ENCODE measurements around the gene SNCA.
A peak's percentile ranks its signal among the peaks of the same experiment; 100 is the strongest.

SNCA gene

DNA sequence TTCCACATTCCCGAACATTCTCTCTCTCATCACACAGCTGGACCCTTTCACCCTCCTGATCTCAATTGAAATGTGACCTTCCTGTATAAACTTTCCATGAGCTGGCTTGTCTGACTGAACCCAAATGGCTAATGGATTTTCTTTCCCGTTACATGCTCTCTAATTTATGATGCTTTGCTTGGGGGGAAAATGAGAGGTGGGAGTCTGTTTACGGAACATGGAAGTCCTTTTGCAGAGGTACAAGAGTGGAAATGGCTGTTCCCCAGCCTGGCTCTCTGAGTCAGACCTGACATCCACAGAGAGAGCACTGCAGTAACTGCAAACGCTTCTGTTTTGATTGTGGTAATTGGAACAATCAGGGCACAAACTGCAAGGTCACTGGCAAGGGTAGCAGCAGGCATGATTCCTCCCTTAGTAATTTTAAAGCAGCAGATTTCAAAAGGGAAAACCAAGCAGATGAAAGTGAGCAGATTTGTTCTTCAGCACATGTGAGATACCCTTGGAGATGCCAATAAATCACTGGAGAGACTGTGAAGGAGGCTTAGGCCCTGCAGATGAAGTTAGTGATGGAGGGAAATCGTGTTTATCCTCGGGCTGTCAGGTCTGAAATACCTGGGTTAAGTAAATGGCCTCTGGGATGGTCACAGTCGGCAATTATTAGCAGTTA, 83.9 kb downstream of the SNCA start:
- no peak for FAIRE-seq

DNA sequence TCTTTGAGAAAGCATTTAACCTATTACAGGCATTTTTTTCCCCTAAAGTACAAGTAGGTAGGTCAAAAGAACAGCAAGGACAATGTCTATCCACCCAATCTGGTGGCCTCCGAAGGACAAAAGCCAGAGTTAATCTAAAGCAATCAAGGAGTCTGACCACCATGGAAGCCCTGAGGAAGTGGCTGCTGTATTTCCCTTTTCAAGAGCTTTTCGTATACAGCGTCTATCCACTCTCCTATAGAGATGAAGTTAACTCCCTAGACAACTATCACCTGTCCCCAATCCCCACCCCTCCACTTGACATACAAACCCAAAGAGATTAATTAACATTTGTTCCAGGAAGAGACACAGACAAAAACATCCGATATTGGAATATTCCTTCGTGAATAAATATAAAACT, 85.5 kb downstream of the SNCA start:
- no peak for FAIRE-seq

DNA sequence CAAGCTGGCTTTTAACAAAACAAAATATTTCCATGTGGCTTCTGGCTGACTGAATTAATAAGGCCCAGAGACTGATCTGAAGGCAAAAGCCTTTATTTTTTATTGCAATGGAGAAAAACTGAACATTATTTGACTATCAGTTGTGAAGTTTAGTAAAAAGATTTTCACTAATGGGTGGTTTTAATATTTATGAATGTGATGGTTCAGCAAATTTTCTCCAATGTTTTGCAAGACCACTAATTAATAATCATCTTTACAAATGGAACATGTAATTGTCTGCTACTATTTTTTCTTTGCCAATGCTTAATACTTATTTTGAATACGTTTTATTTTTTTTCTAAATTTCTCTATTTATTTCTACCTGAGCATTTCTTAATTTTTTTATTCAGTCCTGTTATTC, 90.6 kb downstream of the SNCA start:
- FAIRE-seq, result no peak

DNA sequence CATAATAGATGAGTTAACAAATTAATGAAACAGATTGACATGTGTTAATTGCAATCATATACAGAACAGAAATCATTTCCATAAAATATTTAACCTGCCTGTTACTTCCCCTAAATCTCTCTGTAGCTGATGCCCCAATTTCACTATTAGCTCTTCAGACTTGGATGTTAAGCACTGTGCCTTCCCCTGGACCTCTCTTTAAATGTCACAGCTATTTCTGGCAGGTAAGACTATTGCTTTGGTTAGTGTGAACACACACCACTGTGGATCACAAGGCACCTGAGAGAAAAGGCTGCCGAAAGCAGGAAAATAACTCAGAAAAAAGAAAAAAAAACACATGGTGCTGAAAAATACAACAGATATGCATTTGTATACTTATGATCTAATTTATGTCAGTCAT, 91.3 kb downstream of the SNCA start:
- FAIRE-seq, result no peak

DNA sequence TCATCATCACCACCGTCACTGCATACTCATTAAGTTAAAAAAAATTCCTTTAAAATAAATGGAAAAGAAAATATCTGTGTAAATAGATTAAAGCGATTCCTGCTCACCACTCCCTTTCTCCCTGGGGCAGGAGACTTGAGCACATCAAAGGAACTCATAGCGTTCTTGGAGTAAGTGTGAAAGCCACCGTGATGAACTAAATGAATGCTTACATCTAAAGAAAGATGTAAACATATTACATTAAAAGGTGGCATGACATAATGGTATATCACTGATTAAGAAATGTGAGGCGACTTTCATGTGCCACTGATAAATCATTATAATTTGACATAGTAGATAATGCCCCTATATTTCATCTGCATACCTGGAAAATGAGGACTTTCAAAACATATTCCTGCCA, 92.0 kb downstream of the SNCA start:
- FAIRE-seq, result no peak

DNA sequence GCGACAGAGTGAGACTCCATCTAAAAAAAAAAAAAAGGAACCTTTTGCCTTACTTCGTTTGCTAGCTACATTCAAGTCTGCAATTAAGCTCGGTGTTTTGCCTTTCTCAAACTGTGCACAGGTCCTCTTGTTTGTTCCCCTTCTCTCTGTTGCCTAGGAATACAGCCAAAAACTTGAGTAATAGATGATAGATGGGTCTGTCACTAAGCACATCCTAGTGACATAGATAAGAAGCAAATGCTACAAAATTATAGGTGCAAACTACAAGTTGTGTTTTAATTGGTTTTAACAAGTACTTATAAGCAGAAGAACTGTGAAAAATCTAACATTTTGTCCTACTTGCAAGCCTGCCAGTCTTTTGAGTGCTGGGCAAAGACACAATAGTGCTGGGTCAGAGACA, 95.2 kb downstream of the SNCA start:
- FAIRE-seq, result no peak

DNA sequence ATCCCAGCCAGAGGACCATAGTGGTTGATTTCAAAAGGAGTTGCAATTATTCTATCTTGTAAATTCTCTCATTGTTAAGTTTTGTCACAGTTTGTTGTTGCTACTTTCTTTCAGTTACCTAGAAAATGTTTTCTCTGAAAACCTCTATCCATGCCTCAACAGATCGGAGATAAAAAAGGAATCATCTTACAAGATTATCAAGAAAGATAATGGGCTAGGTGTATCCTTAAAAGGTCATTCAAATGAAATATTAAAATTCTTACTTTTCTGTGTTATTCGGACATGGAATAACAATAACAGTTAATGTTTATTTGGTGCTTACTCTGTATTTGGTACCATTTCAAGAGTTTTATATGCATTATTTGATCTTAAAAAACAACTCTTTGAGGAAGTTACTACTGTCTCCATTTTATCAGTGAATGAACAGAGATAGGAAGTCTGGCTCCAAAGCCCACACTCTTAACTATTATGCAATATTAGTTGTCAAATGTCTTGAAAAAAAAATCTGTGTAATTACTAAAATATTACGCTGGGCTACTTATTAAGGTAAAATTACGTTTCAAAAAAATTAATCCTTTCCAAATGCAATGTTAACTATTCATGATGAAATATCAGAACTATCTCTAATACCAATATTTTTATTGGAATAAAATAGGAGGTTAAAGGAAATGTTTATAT, 97.5 kb downstream of the SNCA start:
- peak; percentile 11 for FAIRE-seq

DNA sequence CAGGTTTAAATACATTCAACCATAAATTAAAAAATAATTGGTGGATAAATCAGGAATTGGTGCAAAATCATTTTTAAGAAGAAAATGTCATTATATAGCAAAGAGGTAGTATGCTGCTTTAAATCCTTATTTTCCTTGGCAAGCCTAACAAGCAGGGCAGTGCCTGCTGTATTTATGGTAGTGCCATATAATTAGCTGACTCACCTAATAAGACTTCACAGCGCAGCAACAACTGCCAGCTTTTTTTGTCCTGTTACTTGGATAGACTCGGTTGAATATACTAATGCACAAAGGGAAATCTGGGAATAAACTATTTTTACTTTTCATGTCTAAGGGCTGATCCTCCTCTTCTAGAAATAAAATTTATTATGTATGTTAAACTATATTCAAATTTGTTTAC, 99.1 kb downstream of the SNCA start:
- no peak for FAIRE-seq

DNA sequence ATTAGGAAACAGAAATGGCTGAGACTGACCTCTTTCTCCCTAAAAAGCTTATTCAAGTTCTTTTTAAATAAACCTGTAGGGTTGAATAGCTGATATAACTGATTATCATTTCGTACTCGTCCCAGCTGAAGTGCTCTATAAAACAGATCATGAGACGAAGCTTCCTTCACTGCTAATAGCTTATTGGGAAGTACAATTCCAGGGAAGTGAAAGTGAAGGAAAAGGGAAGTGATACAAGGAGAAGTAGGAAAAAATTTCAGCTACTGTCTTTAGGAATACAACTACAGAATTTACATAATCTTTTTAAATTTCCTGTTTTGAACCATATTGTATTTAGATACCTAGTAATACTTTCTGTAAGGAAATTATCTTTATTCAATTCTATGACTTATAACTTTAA, 103.0 kb downstream of the SNCA start:
- FAIRE-seq, result no peak

DNA sequence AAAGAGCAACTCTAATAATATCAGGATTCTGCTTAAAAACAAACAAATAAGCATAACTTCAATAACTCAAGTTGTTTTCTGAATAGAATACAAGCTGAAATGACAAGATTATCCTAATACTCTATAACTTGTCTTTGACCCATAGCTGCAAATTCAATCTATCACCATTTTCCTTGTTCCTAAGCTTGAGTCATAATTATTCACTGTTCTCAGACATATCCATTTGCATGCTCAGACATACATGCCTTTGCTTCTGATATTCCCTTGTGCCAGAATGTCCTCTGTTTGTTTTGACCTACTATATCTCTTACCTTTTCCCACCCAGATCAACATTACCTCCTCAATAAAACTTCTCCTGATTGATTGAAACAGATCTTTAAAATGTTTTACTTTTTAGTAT, 109.7 kb downstream of the SNCA start:
- FAIRE-seq, result no peak

DNA sequence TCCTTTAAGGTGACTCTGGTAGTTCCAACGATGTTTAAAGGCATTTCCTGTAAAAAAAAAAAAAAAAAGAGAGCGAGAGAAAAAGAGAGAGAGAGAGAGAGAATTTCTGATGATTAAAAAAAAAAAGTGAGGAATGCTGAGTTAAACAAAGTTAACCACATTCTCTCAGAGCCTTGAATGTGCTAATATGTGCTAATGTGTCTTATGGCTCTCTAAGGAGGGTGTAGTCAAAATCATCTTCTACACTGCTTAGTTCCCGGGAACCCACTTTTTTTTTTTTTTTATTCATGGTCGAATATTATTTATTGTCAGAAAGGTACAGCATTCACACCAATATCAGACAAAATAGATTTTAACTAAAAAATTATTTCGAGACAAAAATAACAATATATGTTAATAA, 111.7 kb downstream of the SNCA start:
- peak; percentile 79 for FAIRE-seq

DNA sequence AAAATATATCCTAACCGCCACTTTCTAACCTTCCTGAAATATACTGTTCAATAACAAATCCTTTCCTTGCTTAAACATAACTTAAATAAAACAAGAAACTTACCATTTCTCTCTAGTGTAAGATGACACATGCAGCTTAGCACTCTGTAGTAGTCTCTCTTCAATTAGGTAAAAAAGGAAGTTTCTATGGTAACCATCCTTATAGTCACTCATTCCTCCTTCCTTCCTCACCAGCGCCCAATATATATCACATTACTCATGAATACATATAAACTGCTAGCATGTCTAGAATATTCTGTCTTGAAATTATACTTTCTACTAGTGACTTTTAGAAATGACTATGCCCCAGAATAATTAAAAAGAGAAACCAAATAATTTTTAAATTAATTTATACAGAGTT, 112.2 kb downstream of the SNCA start:
- no peak for FAIRE-seq

DNA sequence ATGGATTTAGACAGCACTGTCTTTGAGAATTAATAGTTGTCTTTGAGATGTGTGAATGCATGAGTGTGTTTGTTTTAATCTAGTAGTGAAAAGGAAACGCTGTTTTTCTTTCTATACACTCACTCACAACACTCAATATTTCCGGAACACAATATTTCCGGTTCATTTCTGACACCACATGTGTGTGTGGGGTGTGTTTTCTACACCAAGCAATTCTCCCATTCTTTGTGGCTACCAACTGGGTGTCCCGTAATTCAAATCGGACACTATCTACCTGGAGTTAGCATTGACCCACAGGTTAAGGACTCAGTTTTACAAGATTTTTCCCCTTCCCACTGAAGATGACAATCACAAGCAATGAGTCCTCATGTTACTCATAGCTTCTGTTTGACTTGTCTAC, 113.9 kb downstream of the SNCA start:
- no peak for FAIRE-seq

DNA sequence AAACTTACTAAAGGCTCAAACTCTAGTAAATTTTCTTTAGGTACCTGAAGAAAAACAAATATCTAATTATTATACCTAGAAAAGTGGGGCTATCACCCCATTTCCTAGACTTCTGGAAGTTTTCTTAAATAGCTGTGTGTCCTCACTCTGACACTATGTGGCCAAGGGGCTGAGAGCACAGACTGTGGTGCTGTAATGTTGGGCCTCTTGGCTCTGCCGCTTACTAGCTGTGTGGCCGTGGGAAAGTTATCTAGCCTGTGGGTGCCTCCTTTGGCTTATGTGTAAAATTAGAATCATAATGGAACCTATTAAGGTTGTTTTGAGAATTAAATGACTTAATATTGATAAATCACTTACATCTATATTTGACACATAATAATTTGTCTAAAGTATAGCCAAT, 114.4 kb downstream of the SNCA start:
- FAIRE-seq, result no peak

DNA sequence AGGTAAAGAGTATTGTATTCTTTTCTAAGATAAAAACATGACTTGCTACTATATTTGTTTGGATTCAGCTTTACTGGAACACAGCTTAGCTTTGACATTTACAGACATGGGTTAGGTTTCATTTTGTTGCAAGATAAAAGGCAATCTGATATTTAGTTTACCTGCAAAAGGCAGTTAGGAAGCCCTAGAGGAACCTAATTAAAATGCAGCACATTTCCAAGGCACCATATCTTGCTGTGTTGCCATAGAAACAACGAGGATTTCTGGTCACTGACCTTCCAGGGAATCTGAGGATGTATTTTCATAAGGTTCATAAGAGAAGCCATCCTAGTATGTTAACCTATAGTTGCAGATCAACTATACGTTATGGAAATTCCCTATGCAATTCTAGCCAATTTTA, 116.0 kb downstream of the SNCA start:
- no peak for FAIRE-seq

DNA sequence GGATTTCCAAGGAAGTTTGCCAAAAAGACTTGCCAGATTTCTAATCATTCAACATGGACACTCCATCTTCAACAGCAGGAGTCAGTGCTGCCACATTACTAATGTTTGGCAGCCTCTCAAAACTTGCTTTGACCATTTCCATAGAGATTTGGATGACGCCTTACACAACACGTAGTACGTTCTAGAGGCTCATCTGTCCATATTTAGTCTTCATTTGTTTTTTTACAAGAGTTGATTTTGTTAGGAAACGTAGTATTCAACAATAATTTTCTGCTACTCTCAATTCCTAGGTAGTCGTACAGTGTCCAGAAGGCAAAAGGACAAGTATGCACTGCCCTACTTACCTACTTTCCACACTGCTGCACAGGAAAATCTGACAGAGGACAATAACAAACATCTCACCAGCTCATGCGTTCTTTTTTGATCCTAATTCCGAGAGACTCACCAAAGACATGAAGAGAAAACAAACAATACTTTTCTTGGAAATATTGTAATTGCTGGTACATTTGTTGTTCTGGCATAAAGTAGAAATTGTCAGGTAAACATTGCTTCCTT, 117.3 kb downstream of the SNCA start:
- no peak for FAIRE-seq

DNA sequence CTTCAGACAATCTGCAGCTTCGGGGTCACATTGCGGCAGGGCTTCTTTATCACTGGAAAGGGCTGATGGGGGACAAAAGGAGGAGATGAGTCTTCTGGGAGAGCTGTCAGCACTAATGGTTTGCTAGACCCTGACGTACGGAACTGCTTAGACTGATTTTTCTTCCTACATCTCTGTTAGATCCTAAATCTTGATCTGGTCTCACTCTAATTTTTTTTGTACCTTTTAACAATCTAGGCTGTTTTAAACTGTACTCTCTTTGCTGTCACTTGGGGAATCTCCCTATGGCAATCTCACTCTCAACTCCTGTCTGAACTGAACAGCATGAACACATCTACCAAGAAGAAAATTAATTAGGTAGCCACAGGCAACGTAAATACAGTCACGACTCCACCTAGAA, 120.1 kb downstream of the SNCA start:
- FAIRE-seq, result no peak

DNA sequence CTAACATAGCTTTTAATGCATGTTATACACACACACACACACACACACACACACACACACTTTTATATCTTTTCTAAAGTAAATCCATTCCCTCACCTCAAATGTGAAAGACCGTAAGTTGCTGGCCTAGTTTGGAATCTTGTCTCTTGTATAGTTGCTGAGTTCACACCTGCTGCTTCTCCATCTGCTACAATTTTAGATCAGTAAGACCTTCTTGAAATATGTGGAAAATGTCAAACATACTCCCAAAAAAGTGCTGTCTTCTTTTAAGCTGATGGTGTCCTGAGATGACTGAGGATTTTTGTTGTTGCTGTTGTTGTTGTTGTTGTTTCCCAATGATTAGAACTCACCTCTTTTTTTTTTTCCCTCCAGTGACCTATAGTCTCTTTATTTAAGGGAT, 121.3 kb downstream of the SNCA start:
- no peak for FAIRE-seq

DNA sequence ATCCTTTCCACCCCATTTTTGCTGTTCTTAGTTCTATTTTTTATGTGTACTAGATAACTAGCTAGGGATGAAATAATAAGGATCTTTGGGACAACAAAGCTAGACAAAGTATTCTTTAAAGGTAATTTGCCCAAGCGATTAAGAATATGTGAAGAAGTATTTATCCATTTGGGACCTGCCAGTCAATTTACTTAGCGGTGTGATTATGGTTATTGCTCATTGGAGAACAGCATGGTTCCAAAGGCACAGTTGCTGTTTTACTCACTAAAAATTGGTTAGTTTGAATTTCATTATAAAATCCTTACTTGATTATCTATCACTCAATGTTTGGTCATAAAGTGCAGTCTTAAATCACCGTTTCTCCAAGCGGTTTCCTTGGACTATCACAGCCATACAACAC, 124.1 kb downstream of the SNCA start:
- no peak for FAIRE-seq

DNA sequence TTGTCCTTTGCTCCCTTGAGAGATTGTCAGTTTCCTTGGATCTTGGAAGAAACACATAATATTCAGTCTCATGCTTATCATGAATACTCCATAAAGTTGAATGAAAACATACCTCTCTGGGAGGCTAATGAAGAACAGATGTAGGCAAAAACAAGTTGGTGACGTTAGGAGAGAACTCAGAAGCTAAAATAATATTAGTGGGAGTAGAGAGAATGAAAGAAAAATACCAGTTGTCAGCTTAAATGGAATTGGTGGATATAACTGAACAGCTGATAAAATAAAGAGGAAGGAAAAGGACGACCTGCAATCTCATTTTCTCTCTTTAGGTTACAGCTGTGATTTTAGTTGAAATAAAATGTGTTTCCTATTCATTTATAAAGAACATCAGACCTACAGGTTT, 124.8 kb downstream of the SNCA start:
- FAIRE-seq, result no peak

DNA sequence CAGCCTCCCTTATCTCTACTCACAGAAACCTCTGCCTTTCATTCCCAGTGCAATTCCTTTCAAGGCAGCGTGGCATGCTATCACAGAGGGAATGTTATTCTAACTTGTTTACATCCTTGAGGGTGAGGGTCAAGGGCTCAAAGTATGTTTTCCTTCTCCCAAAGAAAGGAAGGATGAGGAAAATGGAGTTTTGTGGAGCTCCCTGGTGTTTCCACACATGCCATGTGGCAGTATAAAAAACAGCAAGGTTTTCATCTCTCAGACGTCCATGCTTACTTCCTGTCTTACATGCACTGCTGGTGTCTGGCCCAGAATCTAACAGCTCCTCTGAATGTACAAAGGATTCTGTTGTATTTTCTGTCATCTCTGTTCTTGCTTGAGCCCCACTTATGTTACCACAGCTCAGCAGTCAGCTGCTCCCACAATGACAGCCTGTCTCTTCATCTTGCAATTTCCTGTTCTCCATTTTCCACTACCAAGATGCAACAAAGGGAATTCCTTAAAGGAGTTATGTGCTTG, 128.0 kb downstream of the SNCA start:
- FAIRE-seq, result no peak

DNA sequence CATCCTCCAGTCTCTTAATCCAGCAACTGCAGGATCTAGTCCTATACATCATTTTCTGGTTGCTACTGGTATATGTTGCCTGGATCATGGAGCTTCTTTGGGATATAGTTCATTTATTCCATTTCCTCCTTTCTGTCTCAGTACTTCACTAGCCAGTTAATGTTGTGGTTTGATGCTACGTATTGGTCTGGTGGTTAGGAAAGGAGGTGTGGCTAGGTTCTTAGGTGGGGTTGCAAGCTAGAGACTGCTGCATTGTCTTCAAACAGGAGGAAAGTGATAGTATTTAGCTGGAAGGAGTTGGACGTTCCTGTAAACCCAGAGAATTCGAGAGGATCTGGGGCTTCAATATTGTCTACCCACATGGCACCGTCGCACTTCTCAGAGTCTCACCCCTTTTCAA, 129.5 kb downstream of the SNCA start:
- no peak for FAIRE-seq

DNA sequence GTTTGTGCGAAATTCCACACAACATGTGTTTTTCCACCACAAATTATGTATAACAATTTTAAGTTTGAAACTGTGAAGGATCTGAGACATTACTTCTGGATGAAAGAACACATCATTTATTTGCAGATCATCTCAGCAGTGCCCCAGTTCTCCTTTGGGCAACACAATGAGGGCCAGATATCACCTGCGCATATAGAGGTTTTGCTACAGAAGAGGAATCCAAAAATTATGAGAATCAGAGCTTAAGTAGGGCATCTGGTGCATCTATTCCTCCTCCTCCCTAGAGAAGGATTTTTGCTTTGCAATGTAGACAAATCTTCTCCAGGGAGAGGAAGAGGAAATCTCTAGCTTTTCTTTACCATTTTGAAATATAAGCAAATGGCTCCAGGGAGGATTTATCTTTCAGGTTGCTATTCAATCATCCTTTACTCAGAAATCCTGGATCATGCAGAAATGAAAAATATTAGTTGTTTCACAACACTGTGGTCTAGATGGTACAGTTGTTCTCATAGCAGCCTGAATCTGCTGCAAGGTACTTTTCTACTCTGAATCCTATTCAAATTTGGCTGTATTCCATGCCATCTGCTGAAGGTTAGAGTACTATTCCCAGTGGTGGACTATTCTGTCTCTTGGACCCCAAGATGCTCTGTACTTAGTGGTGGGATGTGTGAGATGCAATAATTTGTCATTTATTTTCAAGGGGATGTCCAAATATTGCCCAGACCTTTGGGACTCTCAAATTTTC, 132.1 kb downstream of the SNCA start:
- no peak for FAIRE-seq
